ENCODE measurements around the gene DOCK2. TPM values are rescaled to one million over a fixed set of nuclear protein-coding genes. Genes with fewer than 3 reads are reported as not detected.

Gene DOCK2
- total and polyA plus RNA-seq, 2 donors (not counting 1 experiment from before 2014, with no cell fraction given), result 112 to 330 TPM

- WGBS (ENCODE audit: insufficient coverage), result no CpG with 5 or more reads among the region's 3 CpGs
- ChIA-PET POLR2A (no interaction called here), CTCF (no interaction called here)
- Histone ChIP-seq H3K27ac (ENCODE audit: low read length in 2 of 2) (no peak overlapping the region), H3K79me2 (ENCODE audit: control insufficient read depth, insufficient read depth, low read length) (peaks cover 36% of the 10 kb centered on the region), H3K9me3 (ENCODE audit: control extremely low read depth in 1 of 3, control insufficient read depth in 2 of 3, insufficient read depth in 1 of 3, low read length in 2 of 3) (no peaks in the 10 kb centered on the region), H3K4me1 (ENCODE audit: control insufficient read depth in 2 of 2, insufficient read depth in 2 of 2, low read length in 2 of 2) (no peaks in the 10 kb centered on the region), H3K4me2 (replicated peaks; ENCODE audit: low read depth, low read length, poor library complexity, severe bottlenecking) (no peak overlapping the region), H4K20me1 (ENCODE audit: control insufficient read depth, insufficient read depth, low read length, poor library complexity, severe bottlenecking) (peaks cover 37% of the 10 kb centered on the region), H3K36me3 (replicated peaks in 1 of 2; ENCODE audit: control extremely low read depth in 1 of 2, control insufficient read depth in 1 of 2, extremely low read depth in 1 of 2, insufficient read depth in 2 of 2, low read length in 1 of 2) (peaks cover 26 to 86% of the 10 kb centered on the region in 2 experiments), H3K4me3 (ENCODE audit: control extremely low read depth in 1 of 5, extremely low read depth in 1 of 5, insufficient read depth in 1 of 5, low read depth in 2 of 5, low read length in 4 of 5) (no peak overlapping the region), H3K27me3 (replicated peaks in 1 of 4; ENCODE audit: control extremely low read depth in 1 of 4, control insufficient read depth in 3 of 4, insufficient read depth in 4 of 4, low read length in 3 of 4) (no peaks in the 10 kb centered on the region), H3K9ac (ENCODE audit: low read length) (no peak overlapping the region), H2AFZ (ENCODE audit: insufficient read depth, low read depth, low read length, poor library complexity, severe bottlenecking) (no peak overlapping the region)
- Mint-ChIP-seq H3K27me3 (no peaks in the 10 kb centered on the region), H3K4me1 (peaks cover 11% of the 10 kb centered on the region), H3K27ac (no peak overlapping the region), H3K9me3 (ENCODE audit: insufficient read depth) (no peaks in the 10 kb centered on the region), H3K4me3 (no peak overlapping the region)
- ATAC-seq (ENCODE audit: low read depth), result no peak
- DNase-seq, result no peak
- intact Hi-C loops (cut with micrococcal nuclease), result no loop called here
- TF ChIP-seq, protein P1, sequence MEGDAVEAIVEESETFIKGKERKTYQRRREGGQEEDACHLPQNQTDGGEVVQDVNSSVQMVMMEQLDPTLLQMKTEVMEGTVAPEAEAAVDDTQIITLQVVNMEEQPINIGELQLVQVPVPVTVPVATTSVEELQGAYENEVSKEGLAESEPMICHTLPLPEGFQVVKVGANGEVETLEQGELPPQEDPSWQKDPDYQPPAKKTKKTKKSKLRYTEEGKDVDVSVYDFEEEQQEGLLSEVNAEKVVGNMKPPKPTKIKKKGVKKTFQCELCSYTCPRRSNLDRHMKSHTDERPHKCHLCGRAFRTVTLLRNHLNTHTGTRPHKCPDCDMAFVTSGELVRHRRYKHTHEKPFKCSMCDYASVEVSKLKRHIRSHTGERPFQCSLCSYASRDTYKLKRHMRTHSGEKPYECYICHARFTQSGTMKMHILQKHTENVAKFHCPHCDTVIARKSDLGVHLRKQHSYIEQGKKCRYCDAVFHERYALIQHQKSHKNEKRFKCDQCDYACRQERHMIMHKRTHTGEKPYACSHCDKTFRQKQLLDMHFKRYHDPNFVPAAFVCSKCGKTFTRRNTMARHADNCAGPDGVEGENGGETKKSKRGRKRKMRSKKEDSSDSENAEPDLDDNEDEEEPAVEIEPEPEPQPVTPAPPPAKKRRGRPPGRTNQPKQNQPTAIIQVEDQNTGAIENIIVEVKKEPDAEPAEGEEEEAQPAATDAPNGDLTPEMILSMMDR (IDR thresholded peaks at IDR 0.05), result no peak
- no peak for TF ChIP-seq EZH2 (IDR thresholded peaks at IDR 0.05; ENCODE audit: borderline replicate concordance, insufficient read depth, low read depth, low read length, poor library complexity, severe bottlenecking)
These were observed 98.8 kb downstream of the DOCK2 start for GRCh38 chr5:169735913-169736312.

- H2AFZ ChIP-seq (ENCODE audit: insufficient read depth, low read depth, low read length, poor library complexity, severe bottlenecking), result no peak overlapping the region
- no peaks in the 10 kb centered on the region for H3K4me1 ChIP-seq (ENCODE audit: control insufficient read depth in 2 of 2, insufficient read depth in 2 of 2, low read length in 2 of 2)
- CTCF ChIA-PET, result no interaction called here
- POLR2A ChIA-PET, result no interaction called here
- TF ChIP-seq, protein P1 (IDR thresholded peaks at IDR 0.05), result no peak
- no peak for TF ChIP-seq EZH2 (IDR thresholded peaks at IDR 0.05; ENCODE audit: borderline replicate concordance, insufficient read depth, low read depth, low read length, poor library complexity, severe bottlenecking)
- H3K36me3 ChIP-seq (replicated peaks in 1 of 2; ENCODE audit: control extremely low read depth in 1 of 2, control insufficient read depth in 1 of 2, extremely low read depth in 1 of 2, insufficient read depth in 2 of 2, low read length in 1 of 2), result peaks cover 30 to 87% of the 10 kb centered on the region in 2 experiments
- Mint-ChIP-seq H3K4me3 (no peak overlapping the region), H3K27me3 (no peaks in the 10 kb centered on the region), H3K4me1 (peaks cover 11% of the 10 kb centered on the region), H3K27ac (no peak overlapping the region), H3K9me3 (ENCODE audit: insufficient read depth) (no peaks in the 10 kb centered on the region)
- H3K27me3 ChIP-seq (replicated peaks in 1 of 4; ENCODE audit: control extremely low read depth in 1 of 4, control insufficient read depth in 3 of 4, insufficient read depth in 4 of 4, low read length in 3 of 4), result no peaks in the 10 kb centered on the region
- no peak overlapping the region for H3K4me2 ChIP-seq (replicated peaks; ENCODE audit: low read depth, low read length, poor library complexity, severe bottlenecking)
- H3K9me3 ChIP-seq (ENCODE audit: control extremely low read depth in 1 of 3, control insufficient read depth in 2 of 3, insufficient read depth in 1 of 3, low read length in 2 of 3), result no peaks in the 10 kb centered on the region
- WGBS (ENCODE audit: insufficient coverage), result no CpG with 5 or more reads among the region's 2 CpGs
- no peak for DNase-seq
- no peak for ATAC-seq (ENCODE audit: low read depth)
- peaks cover 41% of the 10 kb centered on the region for H3K79me2 ChIP-seq (ENCODE audit: control insufficient read depth, insufficient read depth, low read length)
- no peak overlapping the region for H3K9ac ChIP-seq (ENCODE audit: low read length)
- H4K20me1 ChIP-seq (ENCODE audit: control insufficient read depth, insufficient read depth, low read length, poor library complexity, severe bottlenecking), result peaks cover 37% of the 10 kb centered on the region
- H3K27ac ChIP-seq (ENCODE audit: low read length in 2 of 2), result no peak overlapping the region
- no peak overlapping the region for H3K4me3 ChIP-seq (ENCODE audit: control extremely low read depth in 1 of 5, extremely low read depth in 1 of 5, insufficient read depth in 1 of 5, low read depth in 2 of 5, low read length in 4 of 5)
- intact Hi-C loops (cut with micrococcal nuclease), result no loop called here
These were observed 99.6 kb downstream of the DOCK2 start for GRCh38 chr5:169736653-169737052.
